Peyer's patch (tissue), 4 donors: Measurements from ENCODE around the gene AMPD3. TPM values are rescaled to one million over a fixed set of nuclear protein-coding genes. Genes with fewer than 3 reads are reported as not detected.

Experiments used
- DNase-seq, 3 donors: peaks; one replicate each; pipeline ENCODE4 v3.0.0-alpha.2; 2017 to 2019
- H3K27ac ChIP-seq, 4 donors: fragments of 200-600 bp; sonication (generic); one replicate each; pipeline ENCODE4 v1.5.1; 2016 to 2019
- H3K27me3 ChIP-seq, 2 donors: fragments of 200-600 bp; sonication (generic); one replicate each; pipeline ENCODE4 v1.5.1; 2019
- H3K36me3 ChIP-seq, 3 donors: fragments of 200-600 bp; sonication (generic); one replicate each; pipeline ENCODE4 v1.5.1; 2016 to 2019
- H3K4me1 ChIP-seq, 4 donors: fragments of 200-600 bp; sonication (generic); one replicate each; pipeline ENCODE4 v1.5.1; 2016 to 2019
- H3K4me3 ChIP-seq, 4 donors: fragments of 200-600 bp; sonication (generic); 1 replicate in 3 of 4; 2 replicates in 1 of 4; pipeline ENCODE4 v1.5.1; 2016 to 2019; ENCODE audit warnings: mild to moderate bottlenecking in 1 of 4
- H3K9me3 ChIP-seq, 4 donors: fragments of 200-600 bp; sonication (generic); one replicate each; pipeline ENCODE4 v1.5.1; 2016 to 2019; ENCODE audit warnings: mild to moderate bottlenecking in 1 of 4
- CTCF ChIP-seq, 6 experiments: fragments of 450-650 bp in 4 of 6; fragments of 200-600 bp in 2 of 6; sonication (generic) in 1 of 6; IDR thresholded peaks; one replicate each; pipeline ENCODE4 v1.5.1; 2017 to 2019; ENCODE audit warnings: antibody characterized with exemption in 6 of 6, mild to moderate bottlenecking in 3 of 6, moderate library complexity in 1 of 6
- POLR2A ChIP-seq, 2 donors: fragments of 450-650 bp; IDR thresholded peaks; one replicate each; pipeline ENCODE4 v1.5.1; 2017; ENCODE audit warnings: antibody characterized with exemption in 2 of 2, mild to moderate bottlenecking in 2 of 2, moderate library complexity in 2 of 2
- total RNA-seq, 4 donors: library from RNA; depleted of rRNA; stranded (reverse); fragments of >200 nt; gene quantifications; one replicate each; pipeline ENCODE4 v1.1.0, GENCODE V29; 2016

Gene AMPD3
- total RNA-seq, 4 donors from 2014 or later = 12.4 to 28.9 (median 17.6) TPM

- TF ChIP-seq POLR2A (IDR thresholded peaks at IDR 0.05) (no peak), CTCF (IDR thresholded peaks at IDR 0.05) (no peak)
- no peaks in the 10 kb centered on the region for H3K4me1 ChIP-seq
- H3K4me3 ChIP-seq = no peak overlapping the region
- H3K9me3 ChIP-seq = no peaks in the 10 kb centered on the region
- H3K36me3 ChIP-seq = peaks cover 0 to 41% (median 0%) of the 10 kb centered on the region in 3 donors
- H3K27me3 ChIP-seq = no peaks in the 10 kb centered on the region
- H3K27ac ChIP-seq = no peak overlapping the region
- DNase-seq = peak in 1 of 3 donors; percentile 0
These were observed 41.4 kb downstream of the AMPD3 start for GRCh38 chr11:10496296-10496936.

- H3K36me3 ChIP-seq = peaks cover 0 to 48% (median 0%) of the 10 kb centered on the region in 3 donors
- TF ChIP-seq POLR2A (IDR thresholded peaks at IDR 0.05) (no peak), CTCF (IDR thresholded peaks at IDR 0.05) (no peak)
- no peak overlapping the region for H3K4me3 ChIP-seq
- H3K9me3 ChIP-seq = no peaks in the 10 kb centered on the region
- no peaks in the 10 kb centered on the region for H3K27me3 ChIP-seq
- no peaks in the 10 kb centered on the region for H3K4me1 ChIP-seq
- H3K27ac ChIP-seq = no peak overlapping the region
- DNase-seq = peak in 1 of 3 donors; percentile 7
These were observed 42.4 kb downstream of the AMPD3 start for GRCh38 chr11:10497371-10498021.

GRCh38 chr11:10498022-10498400, 42.9 kb downstream of the AMPD3 start:
- peak in 1 of 3 donors; percentile 8 for DNase-seq
- TF ChIP-seq POLR2A (IDR thresholded peaks at IDR 0.05) (no peak), CTCF (IDR thresholded peaks at IDR 0.05) (no peak)
- H3K36me3 ChIP-seq = peaks cover 0 to 48% (median 0%) of the 10 kb centered on the region in 3 donors
- no peaks in the 10 kb centered on the region for H3K27me3 ChIP-seq
- no peaks in the 10 kb centered on the region for H3K4me1 ChIP-seq
- H3K9me3 ChIP-seq = no peaks in the 10 kb centered on the region
- no peak overlapping the region for H3K4me3 ChIP-seq
- H3K27ac ChIP-seq = no peak overlapping the region

- Histone ChIP-seq H3K4me1 (no peaks in the 10 kb centered on the region), H3K36me3 (peaks cover 0 to 43% (median 0%) of the 10 kb centered on the region in 3 donors), H3K27me3 (no peaks in the 10 kb centered on the region), H3K4me3 (no peak overlapping the region), H3K27ac (no peak overlapping the region), H3K9me3 (no peaks in the 10 kb centered on the region)
- DNase-seq = peak in 2 of 3 donors; percentile 4 to 30
- no peak for TF ChIP-seq POLR2A (IDR thresholded peaks at IDR 0.05)
- no peak for TF ChIP-seq CTCF (IDR thresholded peaks at IDR 0.05)
These were observed 43.6 kb downstream of the AMPD3 start for GRCh38 chr11:10498426-10499250.

- peak in 2 of 3 donors; percentile 12 to 38 for DNase-seq
- no peak for TF ChIP-seq POLR2A (IDR thresholded peaks at IDR 0.05)
- no peak overlapping the region for H3K27ac ChIP-seq
- H3K4me3 ChIP-seq = no peak overlapping the region
- H3K9me3 ChIP-seq = no peaks in the 10 kb centered on the region
- H3K36me3 ChIP-seq = peaks cover 0 to 46% (median 0%) of the 10 kb centered on the region in 3 donors
- no peaks in the 10 kb centered on the region for H3K4me1 ChIP-seq
- H3K27me3 ChIP-seq = no peaks in the 10 kb centered on the region
These were observed 44.4 kb downstream of the AMPD3 start for GRCh38 chr11:10499452-10499851.
